NCI-H748 treated with DMSO at 0.1 percent for 48 hours (cell line): Measurements from ENCODE around the gene MAL.

Source experiments
- DNase-seq: peaks from one replicate; lab custom pipeline; 2025; lab: John Stamatoyannopoulos, UW

Gene MAL

GRCh38 chr2:95048825-95049682 lies 23.5 kb downstream of the MAL start:
- DNase-seq = no peak

- DNase-seq = no peak
Measured at GRCh38 chr2:95049683-95049955, 24.1 kb downstream of the MAL start.

GRCh38 chr2:95049961-95050360 lies 24.5 kb downstream of the MAL start:
- no peak for DNase-seq

- DNase-seq = no peak
Measured at GRCh38 chr2:95050385-95051300, 25.1 kb downstream of the MAL start.

- DNase-seq = no peak
Measured at GRCh38 chr2:95051626-95052025, 26.1 kb downstream of the MAL start.

GRCh38 chr2:95052307-95052706 lies 26.8 kb downstream of the MAL start:
- DNase-seq = no peak

- no peak for DNase-seq
Measured at GRCh38 chr2:95052804-95053479, 27.4 kb downstream of the MAL start.

GRCh38 chr2:95053543-95053942 lies 28.0 kb downstream of the MAL start:
- DNase-seq = no peak

GRCh38 chr2:95054016-95054415 lies 28.5 kb downstream of the MAL start:
- DNase-seq = no peak

- DNase-seq = no peak
Measured at GRCh38 chr2:95055262-95055661, 29.8 kb downstream of the MAL start.

GRCh38 chr2:95056044-95056443 lies 30.5 kb downstream of the MAL start:
- DNase-seq = no peak

- DNase-seq = no peak
Measured at GRCh38 chr2:95056461-95057459, 31.3 kb downstream of the MAL start.

GRCh38 chr2:95057535-95058370 lies 32.2 kb downstream of the MAL start:
- no peak for DNase-seq

GRCh38 chr2:95058466-95058988 lies 33.0 kb downstream of the MAL start:
- DNase-seq = no peak

GRCh38 chr2:95058989-95059641 lies 33.6 kb downstream of the MAL start:
- no peak for DNase-seq

GRCh38 chr2:95059656-95060370 lies 34.3 kb downstream of the MAL start:
- DNase-seq = no peak

GRCh38 chr2:95060446-95061118 lies 35.1 kb downstream of the MAL start:
- no peak for DNase-seq

- no peak for DNase-seq
Measured at GRCh38 chr2:95061119-95061512, 35.6 kb downstream of the MAL start.
